K562 (cell line): ENCODE data around the gene PURA. TPM values are rescaled to one million over a fixed set of nuclear protein-coding genes. Genes with fewer than 3 reads are reported as not detected.
A peak's percentile ranks its signal among the peaks of the same experiment; 100 is the strongest.

Experiments used
- BACH1 ChIP-seq: fragments of 200-800 bp; sonication (Bioruptor generic); IDR thresholded peaks from 2 replicates; pipeline ENCODE4 v1.6.1; 2016; ENCODE audit warnings: missing genetic modification characterization, missing compliant biosample characterization
- BDP1 ChIP-seq: IDR thresholded peaks from 3 replicates; pipeline ENCODE4 v1.6.1; 2011; ENCODE audit not compliant: insufficient read length, insufficient read depth
- BRCA1 ChIP-seq, 2 experiments: fragments of 450-650 bp in 1 of 2; sonication (generic) in 1 of 2; formaldehyde crosslinking in 1 of 2; IDR thresholded peaks; 2 replicates each; pipeline versions ENCODE4 v1.5.0 to v1.6.1; 2017 to 2020; ENCODE audit warnings: mild to moderate bottlenecking in 1 of 2, missing genetic modification reagents in 1 of 2
- CSDE1 ChIP-seq, 2 experiments: fragments of 450-650 bp; IDR thresholded peaks; 2 replicates each; pipeline ENCODE4 v1.6.1; 2016; ENCODE audit warnings: mild to moderate bottlenecking in 1 of 2
- EP400 ChIP-seq: fragments of 450-650 bp; IDR thresholded peaks from 2 replicates; pipeline ENCODE4 v1.6.1; 2017; ENCODE audit warnings: antibody characterized with exemption, mild to moderate bottlenecking, moderate library complexity
- HMG20B ChIP-seq: fragments of 250-450 bp; sonication (Bioruptor Pico); IDR thresholded peaks from 2 replicates; pipeline ENCODE4 v1.5.0; 2021; ENCODE audit warnings: mild to moderate bottlenecking
- PHF20 ChIP-seq: fragments of 450-650 bp; IDR thresholded peaks from 2 replicates; pipeline ENCODE4 v1.6.1; 2018; ENCODE audit not compliant: partially characterized antibody
- SAP30 ChIP-seq: fragments of 200-600 bp; sonication (generic); IDR thresholded peaks from 2 replicates; pipeline ENCODE4 v1.6.1; 2012; ENCODE audit warnings: borderline replicate concordance, low read depth, mild to moderate bottlenecking, moderate library complexity, low read length, control low read depth, inconsistent platforms; ENCODE audit not compliant: insufficient read depth, poor library complexity, severe bottlenecking
- SIN3B ChIP-seq: fragments of 450-650 bp; IDR thresholded peaks from 2 replicates; pipeline ENCODE4 v1.6.1; 2017; ENCODE audit warnings: low read depth, mild to moderate bottlenecking, moderate library complexity
- SMAD1 ChIP-seq: fragments of 150-350 bp; IDR thresholded peaks from 2 replicates; pipeline ENCODE4 v1.6.1; 2014; ENCODE audit warnings: low read length, low read depth; ENCODE audit not compliant: partially characterized antibody
- TFAM ChIP-seq: fragments of 250-450 bp; sonication (Bioruptor Pico); conservative IDR thresholded peaks from 2 replicates; pipeline ENCODE4 v1.5.0; 2021; ENCODE audit warnings: mild to moderate bottlenecking, moderate library complexity
- ZNF232 ChIP-seq: sonication (generic); formaldehyde crosslinking; IDR thresholded peaks from 2 replicates; pipeline ENCODE4 v1.8.0; 2022; ENCODE audit warnings: mild to moderate bottlenecking, missing genetic modification reagents
- ZNF717 ChIP-seq: fragments of 250-450 bp; sonication (Bioruptor Pico); IDR thresholded peaks from 2 replicates; pipeline ENCODE4 v1.5.0; 2021
- ZNF76 ChIP-seq: fragments of 250-450 bp; sonication (Bioruptor Pico); IDR thresholded peaks from 2 replicates; pipeline ENCODE4 v1.4.0; 2020; ENCODE audit warnings: mild to moderate bottlenecking, moderate library complexity, borderline replicate concordance
- polyA plus RNA-seq, 8 experiments: library from polyadenylated mRNA; depleted of rRNA in 4 of 8; stranded (reverse) in 5 of 8; unstranded in 3 of 8; fragments of >200 nt; fragmentation: Nextera tagmentation in 2 of 8; fragmentation: Illumina TruSeq in 1 of 8; extraction: Ambion mirVana in 2 of 8; extraction: Trizol in 1 of 8; gene quantifications; 2 replicates each; pipeline versions ENCODE4 v1.2.1 to v1.2.3, GENCODE V29; 2011 to 2014; ENCODE audit warnings: inconsistent platforms in 1 of 8, missing spikeins in 1 of 8
- total RNA-seq, 7 experiments: library from RNA; depleted of rRNA in 6 of 7; stranded (reverse); fragments of >200 nt in 6 of 7; fragmentation: Illumina TruSeq in 2 of 7; extraction: Trizol in 2 of 7; gene quantifications; 2 replicates each; pipeline versions ENCODE4 v1.2.1 to v1.2.3, GENCODE V29; 2011 to 2021; ENCODE audit warnings: low replicate concordance in 1 of 7
- TF ChIP-seq, protein P1 (sequence below): sonication (generic); formaldehyde crosslinking; IDR thresholded peaks from 2 replicates; pipeline ENCODE4 v1.8.0; 2023; ENCODE audit warnings: mild to moderate bottlenecking, missing genetic modification reagents
- TF ChIP-seq, protein P2 (sequence below): fragments of 250-450 bp; sonication (Bioruptor Pico); IDR thresholded peaks from 2 replicates; pipeline ENCODE4 v1.5.0; 2021
- TF ChIP-seq, protein P3 (sequence below): fragments of 450-650 bp; IDR thresholded peaks from 2 replicates; pipeline ENCODE4 v1.6.1; 2016; ENCODE audit warnings: low read depth, mild to moderate bottlenecking, moderate library complexity
- TF ChIP-seq, protein P4 (sequence below): sonication (generic); formaldehyde crosslinking; IDR thresholded peaks from 2 replicates; pipeline ENCODE4 v1.8.1; 2023; ENCODE audit warnings: mild to moderate bottlenecking, missing genetic modification reagents
- TF ChIP-seq, protein P5 (sequence below): fragments of 450-650 bp; formaldehyde crosslinking; IDR thresholded peaks from 2 replicates; pipeline ENCODE4 v1.4.0; 2020; ENCODE audit warnings: mild to moderate bottlenecking, mixed read lengths

Gene PURA
- total and polyA plus RNA-seq, 9 of the 15 experiments (the other 6 are each of a cell fraction or from before 2014, with no cell fraction given), result 3.2 to 11.1 (median 5.4) TPM

DNA sequence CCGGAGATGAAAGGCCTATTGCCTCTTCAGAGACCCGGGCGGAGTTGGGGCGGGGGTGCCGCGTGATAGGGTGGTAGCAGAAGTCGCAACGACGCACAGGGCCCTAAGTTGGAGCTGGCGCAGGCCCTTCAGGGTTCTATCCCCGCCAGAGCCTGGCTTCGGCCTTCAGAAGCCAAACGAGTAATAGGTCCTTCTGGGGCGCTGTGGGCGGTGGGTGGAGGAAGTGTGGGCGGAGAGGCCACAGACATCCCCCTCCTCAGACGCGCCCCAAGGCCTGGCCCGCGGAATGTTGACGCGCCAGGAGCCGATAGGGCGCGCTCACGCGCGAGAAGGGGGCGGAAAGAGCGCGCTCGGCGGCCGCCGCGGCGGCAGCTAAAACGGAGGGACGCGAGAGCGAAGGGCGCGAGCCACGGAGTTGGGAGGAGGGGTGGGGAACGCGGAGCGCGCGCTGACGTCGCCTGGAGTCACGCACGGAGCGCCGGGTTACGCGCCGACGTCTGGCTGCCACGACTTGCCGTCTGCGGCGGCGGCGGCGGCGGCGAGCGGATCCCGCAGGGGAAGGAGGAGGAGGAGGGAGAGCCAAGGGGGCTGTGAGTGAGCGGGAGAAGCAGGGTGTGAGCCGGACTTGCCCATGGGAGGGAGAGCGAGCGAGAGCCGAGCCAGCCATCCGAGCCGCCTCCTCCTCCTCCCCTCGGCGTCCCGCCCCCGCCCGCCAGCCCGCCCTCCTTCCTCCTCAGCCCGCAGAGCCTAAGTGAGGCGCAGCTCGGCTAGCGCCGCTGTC lies 6.4 kb upstream of the PURA start (continued):
- TF ChIP-seq, protein P1, sequence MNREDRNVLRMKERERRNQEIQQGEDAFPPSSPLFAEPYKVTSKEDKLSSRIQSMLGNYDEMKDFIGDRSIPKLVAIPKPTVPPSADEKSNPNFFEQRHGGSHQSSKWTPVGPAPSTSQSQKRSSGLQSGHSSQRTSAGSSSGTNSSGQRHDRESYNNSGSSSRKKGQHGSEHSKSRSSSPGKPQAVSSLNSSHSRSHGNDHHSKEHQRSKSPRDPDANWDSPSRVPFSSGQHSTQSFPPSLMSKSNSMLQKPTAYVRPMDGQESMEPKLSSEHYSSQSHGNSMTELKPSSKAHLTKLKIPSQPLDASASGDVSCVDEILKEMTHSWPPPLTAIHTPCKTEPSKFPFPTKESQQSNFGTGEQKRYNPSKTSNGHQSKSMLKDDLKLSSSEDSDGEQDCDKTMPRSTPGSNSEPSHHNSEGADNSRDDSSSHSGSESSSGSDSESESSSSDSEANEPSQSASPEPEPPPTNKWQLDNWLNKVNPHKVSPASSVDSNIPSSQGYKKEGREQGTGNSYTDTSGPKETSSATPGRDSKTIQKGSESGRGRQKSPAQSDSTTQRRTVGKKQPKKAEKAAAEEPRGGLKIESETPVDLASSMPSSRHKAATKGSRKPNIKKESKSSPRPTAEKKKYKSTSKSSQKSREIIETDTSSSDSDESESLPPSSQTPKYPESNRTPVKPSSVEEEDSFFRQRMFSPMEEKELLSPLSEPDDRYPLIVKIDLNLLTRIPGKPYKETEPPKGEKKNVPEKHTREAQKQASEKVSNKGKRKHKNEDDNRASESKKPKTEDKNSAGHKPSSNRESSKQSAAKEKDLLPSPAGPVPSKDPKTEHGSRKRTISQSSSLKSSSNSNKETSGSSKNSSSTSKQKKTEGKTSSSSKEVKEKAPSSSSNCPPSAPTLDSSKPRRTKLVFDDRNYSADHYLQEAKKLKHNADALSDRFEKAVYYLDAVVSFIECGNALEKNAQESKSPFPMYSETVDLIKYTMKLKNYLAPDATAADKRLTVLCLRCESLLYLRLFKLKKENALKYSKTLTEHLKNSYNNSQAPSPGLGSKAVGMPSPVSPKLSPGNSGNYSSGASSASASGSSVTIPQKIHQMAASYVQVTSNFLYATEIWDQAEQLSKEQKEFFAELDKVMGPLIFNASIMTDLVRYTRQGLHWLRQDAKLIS (CRISPR knock-in tag), result peak; percentile 59; the same call in 1 of the 2 replicates
- no peak for TF ChIP-seq SIN3B
- TF ChIP-seq ZNF717 (CRISPR knock-in tag), result no peak
- TF ChIP-seq HMG20B, result no peak
- TF ChIP-seq, protein P2, sequence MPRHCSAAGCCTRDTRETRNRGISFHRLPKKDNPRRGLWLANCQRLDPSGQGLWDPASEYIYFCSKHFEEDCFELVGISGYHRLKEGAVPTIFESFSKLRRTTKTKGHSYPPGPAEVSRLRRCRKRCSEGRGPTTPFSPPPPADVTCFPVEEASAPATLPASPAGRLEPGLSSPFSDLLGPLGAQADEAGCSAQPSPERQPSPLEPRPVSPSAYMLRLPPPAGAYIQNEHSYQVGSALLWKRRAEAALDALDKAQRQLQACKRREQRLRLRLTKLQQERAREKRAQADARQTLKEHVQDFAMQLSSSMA, result no peak
- peak; percentile 80 for TF ChIP-seq EP400
- TF ChIP-seq ZNF232 (CRISPR knock-in tag), result no peak
- peak; percentile 35; the same call in 1 of the 2 replicates for TF ChIP-seq ZNF76
- no peak for TF ChIP-seq BACH1 (tag)
- TF ChIP-seq, protein P3, sequence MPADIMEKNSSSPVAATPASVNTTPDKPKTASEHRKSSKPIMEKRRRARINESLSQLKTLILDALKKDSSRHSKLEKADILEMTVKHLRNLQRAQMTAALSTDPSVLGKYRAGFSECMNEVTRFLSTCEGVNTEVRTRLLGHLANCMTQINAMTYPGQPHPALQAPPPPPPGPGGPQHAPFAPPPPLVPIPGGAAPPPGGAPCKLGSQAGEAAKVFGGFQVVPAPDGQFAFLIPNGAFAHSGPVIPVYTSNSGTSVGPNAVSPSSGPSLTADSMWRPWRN, result no peak
- no peak for TF ChIP-seq TFAM (CRISPR knock-in tag)
- TF ChIP-seq, protein P4, sequence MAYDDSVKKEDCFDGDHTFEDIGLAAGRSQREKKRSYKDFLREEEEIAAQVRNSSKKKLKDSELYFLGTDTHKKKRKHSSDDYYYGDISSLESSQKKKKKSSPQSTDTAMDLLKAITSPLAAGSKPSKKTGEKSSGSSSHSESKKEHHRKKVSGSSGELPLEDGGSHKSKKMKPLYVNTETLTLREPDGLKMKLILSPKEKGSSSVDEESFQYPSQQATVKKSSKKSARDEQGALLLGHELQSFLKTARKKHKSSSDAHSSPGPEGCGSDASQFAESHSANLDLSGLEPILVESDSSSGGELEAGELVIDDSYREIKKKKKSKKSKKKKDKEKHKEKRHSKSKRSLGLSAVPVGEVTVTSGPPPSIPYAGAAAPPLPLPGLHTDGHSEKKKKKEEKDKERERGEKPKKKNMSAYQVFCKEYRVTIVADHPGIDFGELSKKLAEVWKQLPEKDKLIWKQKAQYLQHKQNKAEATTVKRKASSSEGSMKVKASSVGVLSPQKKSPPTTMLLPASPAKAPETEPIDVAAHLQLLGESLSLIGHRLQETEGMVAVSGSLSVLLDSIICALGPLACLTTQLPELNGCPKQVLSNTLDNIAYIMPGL (CRISPR knock-in tag), result peak; percentile 29; the same call in 1 of the 2 replicates
- TF ChIP-seq SMAD1, result no peak
- no peak for TF ChIP-seq BRCA1 (IDR thresholded peaks at IDR 0.05)
- no peak for TF ChIP-seq BRCA1 (CRISPR knock-in tag; IDR thresholded peaks at IDR 0.05)
- TF ChIP-seq, protein P5, sequence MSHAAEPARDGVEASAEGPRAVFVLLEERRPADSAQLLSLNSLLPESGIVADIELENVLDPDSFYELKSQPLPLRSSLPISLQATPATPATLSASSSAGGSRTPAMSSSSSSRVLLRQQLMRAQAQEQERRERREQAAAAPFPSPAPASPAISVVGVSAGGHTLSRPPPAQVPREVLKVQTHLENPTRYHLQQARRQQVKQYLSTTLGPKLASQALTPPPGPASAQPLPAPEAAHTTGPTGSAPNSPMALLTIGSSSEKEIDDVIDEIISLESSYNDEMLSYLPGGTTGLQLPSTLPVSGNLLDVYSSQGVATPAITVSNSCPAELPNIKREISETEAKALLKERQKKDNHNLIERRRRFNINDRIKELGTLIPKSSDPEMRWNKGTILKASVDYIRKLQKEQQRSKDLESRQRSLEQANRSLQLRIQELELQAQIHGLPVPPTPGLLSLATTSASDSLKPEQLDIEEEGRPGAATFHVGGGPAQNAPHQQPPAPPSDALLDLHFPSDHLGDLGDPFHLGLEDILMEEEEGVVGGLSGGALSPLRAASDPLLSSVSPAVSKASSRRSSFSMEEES (CRISPR knock-in tag), result no peak; the same call in 1 of the 2 replicates
- TF ChIP-seq CSDE1 (IDR thresholded peaks at IDR 0.05), result no peak
- TF ChIP-seq BDP1, result no peak
- TF ChIP-seq SAP30, result no peak
- TF ChIP-seq PHF20, result no peak
